HG03342 (cell line): ENCODE results near the gene DHRS9.

Experiments used
- ATAC-seq: cut with Tn5 transposase; IDR thresholded peaks from one replicate; pipeline ENCODE4 v1.9.1; 2021; ENCODE audit warnings: mild to moderate bottlenecking, moderate library complexity; ENCODE audit not compliant: unreplicated experiment

The DHRS9 gene

DNA sequence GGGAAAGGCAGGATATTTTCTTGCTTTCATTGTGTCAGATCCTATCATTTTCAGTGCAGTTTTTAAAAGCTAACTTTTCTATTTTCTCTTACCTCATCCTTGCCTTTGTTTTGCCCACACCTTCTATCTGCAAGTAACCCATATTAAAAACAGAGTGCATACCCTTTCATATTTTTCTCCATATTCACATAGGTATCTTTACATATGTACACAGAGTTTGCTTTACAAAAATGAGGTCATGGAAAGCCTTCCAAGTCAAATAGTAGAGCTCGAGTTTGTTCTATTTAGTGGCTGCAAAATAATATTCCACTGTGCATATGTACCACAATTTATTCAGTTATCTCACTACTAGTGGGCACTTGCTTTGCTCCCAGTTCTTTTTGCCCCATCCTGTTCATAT, 3.9 kb upstream of the DHRS9 start:
- no peak for ATAC-seq

GRCh38 chr2:169065864-169066517, 3.4 kb upstream of the DHRS9 start:
- no peak for ATAC-seq

DNA sequence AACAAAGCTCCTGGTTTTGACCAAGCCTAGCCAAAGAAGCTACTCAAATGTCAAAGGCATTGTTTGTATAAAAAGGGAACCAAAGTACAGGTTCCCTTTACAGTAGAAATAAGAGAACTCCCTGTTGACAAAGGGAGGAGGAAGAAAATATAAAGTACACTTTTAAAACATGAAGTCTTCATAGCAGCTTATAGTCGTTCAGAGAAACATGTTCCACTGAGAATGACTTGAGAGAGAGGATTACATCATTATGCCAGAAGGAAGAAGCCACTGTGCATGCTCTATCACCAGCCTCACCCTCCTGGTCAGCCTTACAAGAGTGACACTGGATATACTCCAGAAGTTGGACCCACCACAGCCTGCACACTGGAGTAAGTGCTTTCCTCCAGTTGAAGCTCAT, 2.5 kb upstream of the DHRS9 start:
- no peak for ATAC-seq

DNA sequence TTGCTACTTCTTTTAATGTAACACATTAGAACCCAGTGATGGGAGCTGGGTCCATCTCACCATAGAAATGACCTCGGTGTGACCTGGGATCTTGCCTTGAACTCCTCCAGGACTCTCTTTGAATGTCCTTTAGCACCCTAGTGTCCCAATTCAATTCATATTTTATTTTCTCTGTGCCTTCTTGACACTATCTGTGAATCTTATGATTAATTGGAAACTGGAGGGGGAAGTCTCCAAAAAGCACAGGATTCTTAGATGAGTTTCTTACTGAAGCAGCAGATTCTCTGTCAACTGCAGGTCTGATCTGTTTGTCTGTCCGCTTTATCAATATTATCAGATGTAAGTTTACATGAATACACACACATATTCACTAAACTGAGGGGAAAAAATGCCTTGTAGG, 470 bp downstream of the DHRS9 start:
- ATAC-seq = no peak

- no peak for ATAC-seq
These were observed 2.1 kb downstream of the DHRS9 start for GRCh38 chr2:169071455-169071854.

DNA sequence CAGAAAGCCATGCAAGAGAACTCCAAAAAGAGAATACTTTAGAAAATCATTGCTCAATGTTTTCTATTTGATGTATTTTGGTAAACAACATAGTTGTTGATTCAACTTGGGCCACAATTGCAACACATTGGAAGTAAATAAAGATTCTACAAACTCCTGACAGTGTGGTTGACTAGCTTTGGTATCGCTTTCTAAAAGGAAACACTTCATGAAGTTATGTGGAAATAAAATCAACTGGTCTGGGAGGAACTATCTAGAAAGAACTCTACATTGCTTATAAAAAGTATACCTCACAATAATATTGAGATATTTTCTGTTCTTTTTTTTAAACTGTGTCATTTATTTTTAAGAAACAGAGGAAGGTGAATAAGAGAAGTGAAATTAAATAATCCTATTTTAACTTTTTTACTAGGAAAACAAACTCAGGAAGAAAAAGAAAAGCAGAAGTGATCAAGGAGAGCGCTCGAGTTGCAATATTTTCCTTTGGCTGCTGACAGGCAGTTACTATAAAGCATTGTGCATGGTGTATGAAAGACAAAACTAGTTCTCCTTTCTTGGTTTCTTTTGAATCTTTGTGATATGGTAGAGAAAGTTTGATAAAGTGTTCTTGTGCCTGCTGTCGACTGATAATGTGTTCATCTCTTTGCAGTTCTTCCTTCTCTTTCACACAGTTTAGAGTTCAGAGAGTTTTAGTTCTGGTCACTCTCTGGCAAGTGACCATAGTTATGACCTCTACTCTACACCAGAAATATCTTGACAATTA, 3.0 kb downstream of the DHRS9 start:
- peak; percentile 54 for ATAC-seq

- no peak for ATAC-seq
These were observed 4.0 kb downstream of the DHRS9 start for GRCh38 chr2:169073211-169073962.

GRCh38 chr2:169073963-169074751, 4.8 kb downstream of the DHRS9 start:
- ATAC-seq = peak; percentile 71

- no peak for ATAC-seq
These were observed 8.4 kb downstream of the DHRS9 start for GRCh38 chr2:169077674-169078240.

DNA sequence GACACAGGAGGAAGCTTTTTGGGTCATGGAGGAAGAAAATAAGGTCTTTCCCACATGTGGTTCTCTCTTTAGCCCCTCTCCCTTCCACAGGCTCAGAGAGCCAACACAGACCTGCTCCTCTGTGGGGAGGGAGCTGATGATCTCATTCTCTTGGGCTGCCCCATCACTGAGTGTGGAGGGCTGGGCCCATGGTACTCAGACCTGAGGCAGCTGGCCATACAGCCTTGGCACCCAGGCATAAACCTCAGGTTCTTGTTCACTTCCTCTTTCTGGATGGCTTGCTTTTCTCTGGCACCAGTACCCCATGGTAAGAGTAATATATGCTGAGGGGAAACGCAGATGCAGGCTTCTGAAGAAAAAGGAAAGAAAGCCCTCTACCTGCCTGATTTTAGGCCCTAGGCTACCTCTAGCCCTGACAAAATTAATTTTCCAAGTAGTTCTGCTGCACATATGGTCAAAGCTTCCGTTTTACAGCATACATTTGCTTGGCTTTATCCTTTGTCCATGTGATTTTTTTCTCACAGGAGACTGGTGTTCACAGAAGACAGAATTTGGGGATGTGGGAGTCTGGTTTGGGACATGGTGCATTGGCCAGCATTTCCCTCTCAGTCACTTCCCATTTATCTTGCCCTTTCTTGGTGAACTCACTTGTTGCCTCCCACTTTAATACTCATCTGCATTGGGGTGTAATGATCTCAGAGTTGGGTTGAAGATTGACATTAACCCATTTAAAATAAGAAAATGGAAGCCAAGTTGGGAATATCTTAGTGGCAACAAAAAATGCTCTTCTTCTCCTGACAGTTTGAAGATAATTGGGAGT, 11.1 kb downstream of the DHRS9 start:
- ATAC-seq = peak; percentile 77

GRCh38 chr2:169081551-169081950, 12.2 kb downstream of the DHRS9 start:
- ATAC-seq = no peak

- ATAC-seq = peak; percentile 42
These were observed 13.6 kb downstream of the DHRS9 start for GRCh38 chr2:169082995-169083394.

GRCh38 chr2:169086893-169087467, 17.6 kb downstream of the DHRS9 start:
- no peak for ATAC-seq

GRCh38 chr2:169087757-169088379, 18.5 kb downstream of the DHRS9 start:
- ATAC-seq = no peak

DNA sequence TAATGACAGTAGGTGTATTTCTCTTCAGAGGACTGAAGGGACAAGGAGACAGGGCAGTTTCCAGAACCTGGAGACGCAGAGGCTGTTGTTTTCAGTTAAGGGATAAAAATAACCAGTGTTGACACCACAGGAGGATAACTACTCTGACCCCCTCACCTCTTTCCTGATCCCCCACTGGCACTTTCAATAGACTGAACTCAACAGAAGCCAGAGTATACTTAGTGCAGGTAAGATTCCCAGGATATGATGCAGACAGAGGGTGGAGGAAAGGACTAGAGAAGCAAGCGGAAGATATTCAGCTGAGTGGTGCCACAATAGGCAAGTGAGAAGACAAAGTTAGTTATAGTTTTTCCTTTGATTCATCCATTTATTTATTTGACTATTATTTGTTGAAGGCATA, 19.8 kb downstream of the DHRS9 start:
- no peak for ATAC-seq

- ATAC-seq = no peak
These were observed 20.9 kb downstream of the DHRS9 start for GRCh38 chr2:169090133-169090820.

DNA sequence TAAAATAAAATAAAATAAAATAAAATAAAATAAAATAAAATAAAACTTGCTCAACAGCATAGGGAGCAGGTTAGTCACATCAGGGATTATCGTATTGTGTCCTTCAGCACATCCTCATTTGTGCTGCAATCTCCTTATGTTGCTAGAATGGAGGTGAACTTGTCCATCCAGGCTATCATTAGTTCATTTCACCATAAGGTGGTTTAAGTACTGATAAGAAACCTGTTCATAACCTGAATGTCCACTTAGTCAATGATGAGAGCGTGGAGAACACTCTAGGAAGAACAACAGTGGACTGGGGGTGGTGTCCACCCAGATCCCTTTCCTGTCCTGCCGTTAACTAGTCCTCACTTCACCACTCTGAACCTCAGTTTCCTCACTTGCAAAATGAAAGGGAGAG, 21.9 kb downstream of the DHRS9 start:
- no peak for ATAC-seq

DNA sequence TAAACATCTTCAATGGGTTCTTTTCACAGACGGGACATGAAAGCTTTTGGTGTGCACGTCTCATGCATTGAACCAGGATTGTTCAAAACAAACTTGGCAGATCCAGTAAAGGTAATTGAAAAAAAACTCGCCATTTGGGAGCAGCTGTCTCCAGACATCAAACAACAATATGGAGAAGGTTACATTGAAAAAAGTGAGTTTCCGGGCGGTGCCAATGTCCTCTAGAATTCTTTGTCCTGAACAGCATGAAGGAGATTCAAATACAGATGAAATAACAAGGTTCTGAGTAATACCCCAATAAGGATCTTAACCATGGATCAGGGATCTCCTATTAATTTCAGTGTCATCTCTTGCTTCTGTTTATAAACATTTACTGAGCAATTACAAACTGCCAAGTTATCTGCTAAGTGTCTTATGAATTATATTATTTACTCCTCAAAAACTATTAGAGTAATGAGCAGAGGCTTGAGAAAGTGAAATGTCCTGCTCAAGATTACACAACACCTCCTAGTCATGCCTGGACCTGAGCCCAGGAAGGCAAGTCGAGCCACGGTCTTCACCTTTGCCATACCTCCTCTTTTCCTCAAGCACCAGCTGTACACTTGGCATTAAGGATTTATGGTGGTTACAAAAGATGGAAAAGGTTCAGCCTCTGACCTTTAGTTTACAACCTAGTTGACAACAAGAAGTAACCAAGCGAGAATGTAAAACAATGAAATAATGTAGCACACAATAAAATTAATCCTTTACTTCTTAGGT, 22.6 kb downstream of the DHRS9 start:
- no peak for ATAC-seq
